SK-N-SH (cell line): ENCODE results near the gene NFX1. TPM values are rescaled to one million over a fixed set of nuclear protein-coding genes. Genes with fewer than 3 reads are reported as not detected.
A peak's percentile ranks its signal among the peaks of the same experiment; 100 is the strongest.

Experiments
- CTCF ChIA-PET: fragments of 300-600, 350-600 bp; formaldehyde crosslinking; extraction: SDS; loops from one replicate; lab custom pipeline; 2021; lab: Yijun Ruan, JAX
- POLR2A ChIA-PET: fragments of 350-600 bp; sonication (Branson Sonifier 250); formaldehyde crosslinking; extraction: SDS; loops from one replicate; lab custom pipeline; 2020; ENCODE audit warnings: antibody characterized with exemption, inconsistent platforms; lab: Yijun Ruan, JAX
- DNase-seq: peaks from one replicate; pipeline ENCODE4 v3.0.0; 2012
- H2AFZ ChIP-seq: fragments of 200-600 bp; sonication (generic); 2 replicates; pipeline ENCODE4 v1.8.1; 2016; ENCODE audit warnings: antibody characterized with exemption, mild to moderate bottlenecking, low read depth
- H3F3A ChIP-seq: fragments of 200-600 bp; sonication (generic); replicated peaks from 2 replicates; pipeline ENCODE3; 2016; ENCODE audit warnings: antibody characterized with exemption, mild to moderate bottlenecking; ENCODE audit not compliant: insufficient read depth
- H3K27ac ChIP-seq, 2 experiments: fragments of 200-500 bp in 1 of 2; fragments of 200-600 bp in 1 of 2; sonication (Bioruptor generic) in 1 of 2; sonication (generic), shearing (Covaris generic) in 1 of 2; 2 replicates each; pipeline versions ENCODE4 v1.5.1 to v1.6.1; 2014 to 2016; ENCODE audit warnings: low read depth in 2 of 2, inconsistent platforms in 1 of 2, low read length in 1 of 2, mild to moderate bottlenecking in 1 of 2, mixed read lengths in 1 of 2
- H3K27me3 ChIP-seq: fragments of 200-600 bp; sonication (generic), shearing (Covaris generic); 2 replicates; pipeline ENCODE4 v1.6.1; 2016; ENCODE audit warnings: mixed run types; ENCODE audit not compliant: insufficient read depth
- H3K36me3 ChIP-seq, 2 experiments: fragments of 200-500 bp in 1 of 2; fragments of 200-600 bp in 1 of 2; sonication (Bioruptor generic) in 1 of 2; sonication (generic) in 1 of 2; replicated peaks in 1 of 2; 2 replicates each; pipeline versions ENCODE3 to v1.5.1; 2014 to 2016; ENCODE audit warnings: low read length in 1 of 2, mild to moderate bottlenecking in 1 of 2; ENCODE audit not compliant: insufficient read depth in 2 of 2, control insufficient read depth in 1 of 2
- H3K4me1 ChIP-seq, 2 experiments: fragments of 200-500 bp in 1 of 2; fragments of 200-600 bp in 1 of 2; sonication (Bioruptor generic) in 1 of 2; sonication (generic), shearing (Covaris generic) in 1 of 2; 2 replicates each; pipeline versions ENCODE4 v1.5.1 to v1.6.1; 2014 to 2016; ENCODE audit warnings: low read depth in 1 of 2, low read length in 1 of 2, mixed run types in 1 of 2; ENCODE audit not compliant: insufficient read depth in 2 of 2, control insufficient read depth in 1 of 2
- H3K4me2 ChIP-seq: fragments of 200-600 bp; sonication (generic), shearing (Covaris generic); 2 replicates; pipeline ENCODE4 v1.6.1; 2017; ENCODE audit warnings: mixed run types
- H3K4me3 ChIP-seq, 2 experiments: fragments of 200-500 bp in 1 of 2; fragments of 200-600 bp in 1 of 2; sonication (Bioruptor generic) in 1 of 2; sonication (generic), shearing (Covaris generic) in 1 of 2; 2 replicates each; pipeline versions ENCODE4 v1.5.1 to v1.8.1; 2014 to 2016; ENCODE audit warnings: low read depth in 2 of 2, inconsistent platforms in 1 of 2, low read length in 1 of 2, mild to moderate bottlenecking in 1 of 2, mixed read lengths in 1 of 2, moderate library complexity in 1 of 2
- H3K79me2 ChIP-seq: fragments of 200-600 bp; sonication (generic); 2 replicates; pipeline ENCODE4 v1.8.1; 2017; ENCODE audit warnings: mild to moderate bottlenecking; ENCODE audit not compliant: insufficient read depth
- H3K9ac ChIP-seq: fragments of 200-600 bp; sonication (generic); 2 replicates; pipeline ENCODE4 v1.6.1; 2017; ENCODE audit warnings: mixed run types
- H3K9me2 ChIP-seq: fragments of 200-600 bp; sonication (generic); 2 replicates; pipeline ENCODE4 v1.6.1; 2017; ENCODE audit warnings: mixed run types
- H3K9me3 ChIP-seq: fragments of 200-600 bp; sonication (generic); 2 replicates; pipeline ENCODE4 v1.6.1; 2017; ENCODE audit warnings: mixed run types, mild to moderate bottlenecking, moderate library complexity
- H4K20me1 ChIP-seq: fragments of 200-600 bp; sonication (generic); 2 replicates; pipeline ENCODE4 v1.6.1; 2017; ENCODE audit warnings: mild to moderate bottlenecking, mixed run types; ENCODE audit not compliant: insufficient read depth
- ELF1 ChIP-seq: IDR thresholded peaks from 2 replicates; pipeline ENCODE4 v1.4.0; 2012
- EP300 ChIP-seq, 2 experiments: IDR thresholded peaks; 2 replicates each; pipeline versions ENCODE4 v1.4.0 to v1.6.1; 2012; ENCODE audit warnings: borderline replicate concordance in 1 of 2, low read depth in 1 of 2, low read length in 1 of 2
- EZH2phosphoT487 ChIP-seq: fragments of 200-600 bp; sonication (generic); IDR thresholded peaks from 2 replicates; pipeline ENCODE4 v1.6.1; 2017; ENCODE audit warnings: low read depth, mixed run types, mild to moderate bottlenecking, antibody characterized with exemption, moderate library complexity, borderline replicate concordance
- FOSL2 ChIP-seq: IDR thresholded peaks from 2 replicates; pipeline ENCODE4 v1.4.0; 2012; ENCODE audit warnings: low read depth, mild to moderate bottlenecking, moderate library complexity, borderline replicate concordance
- FOXJ3 ChIP-seq: sonication (generic); formaldehyde crosslinking; IDR thresholded peaks from 2 replicates; pipeline ENCODE4 v1.5.1; 2020; ENCODE audit warnings: mild to moderate bottlenecking, missing genetic modification reagents
- GATA2 ChIP-seq: sonication (generic); formaldehyde crosslinking; IDR thresholded peaks from 2 replicates; pipeline ENCODE4 v1.5.0; 2020; ENCODE audit warnings: mild to moderate bottlenecking, missing genetic modification reagents
- MAX ChIP-seq: IDR thresholded peaks from 2 replicates; pipeline ENCODE4 v1.4.0; 2012; ENCODE audit warnings: low read depth
- MXI1 ChIP-seq: IDR thresholded peaks from 2 replicates; pipeline ENCODE4 v1.6.1; 2012; ENCODE audit warnings: mild to moderate bottlenecking, low read depth, low read length, improper control_type of control experiment
- NRF1 ChIP-seq: IDR thresholded peaks from 2 replicates; pipeline ENCODE4 v1.6.1; 2012; ENCODE audit warnings: low read depth, mild to moderate bottlenecking, low read length
- PBX3 ChIP-seq: IDR thresholded peaks from 2 replicates; pipeline ENCODE4; 2012
- RAD21 ChIP-seq: IDR thresholded peaks from 2 replicates; pipeline ENCODE4 v1.6.1; 2012; ENCODE audit warnings: mild to moderate bottlenecking, low read length
- SIN3A ChIP-seq: IDR thresholded peaks from 2 replicates; pipeline ENCODE4 v1.6.1; 2012; ENCODE audit warnings: low read depth, mild to moderate bottlenecking, low read length, moderate library complexity, borderline replicate concordance
- YY1 ChIP-seq: IDR thresholded peaks from 2 replicates; pipeline ENCODE4 v1.4.0; 2012; ENCODE audit warnings: low read depth, mild to moderate bottlenecking
- WGBS: methylation state at CpG from one replicate; pipeline ENCODE4 v1.1.6; 2017; ENCODE audit warnings: low lambda C conversion rate; 5-methylcytosine and 5-hydroxymethylcytosine counted together
- polyA plus RNA-seq, 3 experiments: library from polyadenylated mRNA; depleted of rRNA; stranded (reverse); fragments of >200 nt; gene quantifications; 2 replicates each; pipeline ENCODE4 v1.2.3, GENCODE V29; 2012
- TF ChIP-seq, protein P1 (sequence below): fragments of 150-350 bp; IDR thresholded peaks from 2 replicates; pipeline ENCODE4 v1.6.1; 2016; ENCODE audit warnings: mild to moderate bottlenecking, low read depth, low read length
- TF ChIP-seq, protein P2 (sequence below): IDR thresholded peaks from 2 replicates; pipeline ENCODE4 v1.6.1; 2012; ENCODE audit warnings: mild to moderate bottlenecking, low read depth, low read length, moderate library complexity

NFX1 gene
- polyA plus RNA-seq, 1 of the 3 experiments (the other 2 are of a cell fraction) = 19.6 TPM

- peak overlapping the region; percentile 94 to 98 for H3K27ac ChIP-seq
- POLR2A ChIA-PET = interaction anchor here (0.8 to 2.1 kb wide), 4 partner anchors 15 to 739 kb away, joined by 3 to 10 read pairs (median 4); partner anchors contain the start of genes BAG1 and CHMP5
- CTCF ChIA-PET = interaction anchor here (1.2 kb wide), 1 partner anchor 164 kb away, joined by 3 read pairs; no protein-coding TSS in a partner anchor
- no peaks in the 10 kb centered on the region for H3K9me2 ChIP-seq
- no peaks in the 10 kb centered on the region for H4K20me1 ChIP-seq
- 33% methylated on average over 11 of the region's 12 CpGs for WGBS
- H3F3A ChIP-seq = peaks cover 22% of the 10 kb centered on the region
- H2AFZ ChIP-seq = no peak overlapping the region
- peaks cover 41% of the 10 kb centered on the region for H3K79me2 ChIP-seq
- no peaks in the 10 kb centered on the region for H3K9me3 ChIP-seq
- peaks cover 24 to 38% of the 10 kb centered on the region in 2 experiments for H3K36me3 ChIP-seq
- TF ChIP-seq MXI1 (no peak), GATA2 (CRISPR knock-in tag) (no peak)
- peak overlapping the region; percentile 80 to 83 for H3K4me3 ChIP-seq
- H3K4me2 ChIP-seq = peak overlapping the region; percentile 60
- H3K27me3 ChIP-seq = no peaks in the 10 kb centered on the region
- H3K4me1 ChIP-seq = peaks cover 0 to 11% of the 10 kb centered on the region in 2 experiments; a peak in 2 of 4 replicates
- peak overlapping the region; percentile 84 for H3K9ac ChIP-seq
- peak; percentile 38 for DNase-seq
These were observed 820 bp upstream of the NFX1 start for GRCh38 chr9:33289496-33289895.

DNA sequence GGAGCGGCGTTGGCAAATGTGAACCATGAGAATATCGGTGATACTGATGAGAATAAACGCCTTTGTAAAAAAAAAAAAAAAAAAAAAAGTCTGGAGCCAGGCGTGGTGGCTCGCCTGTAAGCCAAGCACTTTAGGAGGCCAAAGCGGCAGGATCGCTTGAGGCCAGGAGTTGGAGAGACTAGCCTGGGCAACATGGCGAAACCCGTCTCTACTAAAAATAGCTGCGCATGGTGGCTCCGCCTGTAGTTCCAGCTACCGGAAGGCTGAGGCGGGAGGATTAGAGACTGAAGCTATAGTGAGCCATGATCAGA lies 425 bp upstream of the NFX1 start:
- Histone ChIP-seq H3K4me1 (peaks cover 0 to 11% of the 10 kb centered on the region in 2 experiments; a peak in 2 of 4 replicates), H3K27ac (peak overlapping the region; percentile 94 to 98), H3K4me2 (peak overlapping the region; percentile 60), H2AFZ (peak overlapping the region; percentile 67), H3K36me3 (peaks cover 28 to 42% of the 10 kb centered on the region in 2 experiments), H3F3A (peaks cover 22% of the 10 kb centered on the region), H3K9me3 (no peaks in the 10 kb centered on the region), H3K27me3 (no peaks in the 10 kb centered on the region), H3K9me2 (no peaks in the 10 kb centered on the region), H3K9ac (peak overlapping the region; percentile 84), H3K4me3 (peak overlapping the region; percentile 80 to 83), H3K79me2 (peaks cover 45% of the 10 kb centered on the region), H4K20me1 (no peaks in the 10 kb centered on the region)
- no peak for DNase-seq
- ChIA-PET POLR2A (interaction anchor here (0.8 to 2.1 kb wide), 4 partner anchors 15 to 739 kb away, joined by 3 to 10 read pairs (median 4); partner anchors contain the start of genes BAG1 and CHMP5), CTCF (interaction anchor here (1.2 to 1.6 kb wide), 2 partner anchors 64 to 163 kb away, joined by 3 to 6 read pairs; no protein-coding TSS in a partner anchor)
- peak; percentile 83 for TF ChIP-seq YY1
- TF ChIP-seq FOSL2 = no peak
- WGBS = 1% methylated on average over 14 of the region's 14 CpGs

DNA sequence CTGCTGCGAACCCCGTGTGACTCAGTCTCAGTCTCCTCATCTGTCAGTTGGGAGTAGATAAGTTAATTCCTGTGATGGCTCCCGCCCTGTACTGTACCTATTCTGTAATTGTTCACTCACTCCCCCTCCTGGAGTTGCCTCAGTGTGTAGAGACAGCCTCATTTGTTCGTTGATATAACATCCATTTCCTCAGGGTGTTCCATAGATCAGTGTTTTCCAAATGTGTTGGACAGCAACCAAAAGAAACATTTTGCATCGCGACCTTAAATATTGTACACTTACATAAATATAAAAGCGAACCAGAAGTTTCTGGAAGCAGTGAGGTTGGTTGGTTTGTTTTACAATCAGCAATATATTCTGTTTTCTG lies 698 bp downstream of the NFX1 start:
- ChIA-PET POLR2A (interaction anchor here (2.1 kb wide), 1 partner anchor 27 kb away, joined by 10 read pairs; the partner anchor contains the start of genes BAG1 and CHMP5), CTCF (interaction anchor here (1.2 to 1.6 kb wide), 2 partner anchors 65 to 162 kb away, joined by 3 to 6 read pairs; no protein-coding TSS in a partner anchor)
- H3K4me3 ChIP-seq = peak overlapping the region; percentile 80 to 83
- peak overlapping the region; percentile 84 for H3K9ac ChIP-seq
- H4K20me1 ChIP-seq = no peaks in the 10 kb centered on the region
- peaks cover 38 to 48% of the 10 kb centered on the region in 2 experiments for H3K36me3 ChIP-seq
- H3K27ac ChIP-seq = peak overlapping the region; percentile 94 to 98
- peaks cover 22% of the 10 kb centered on the region for H3F3A ChIP-seq
- peaks cover 0 to 11% of the 10 kb centered on the region in 2 experiments; a peak in 2 of 4 replicates for H3K4me1 ChIP-seq
- H3K9me2 ChIP-seq = no peaks in the 10 kb centered on the region
- H3K27me3 ChIP-seq = no peaks in the 10 kb centered on the region
- peak overlapping the region; percentile 79 for H3K4me2 ChIP-seq
- no peak overlapping the region for H2AFZ ChIP-seq
- H3K9me3 ChIP-seq = no peaks in the 10 kb centered on the region
- 3% methylated on average over 5 of the region's 7 CpGs for WGBS
- peaks cover 56% of the 10 kb centered on the region for H3K79me2 ChIP-seq
- DNase-seq = no peak
- TF ChIP-seq EP300 (IDR thresholded peaks at IDR 0.05; ENCODE audit: borderline replicate concordance in 1 of 2, low read depth in 1 of 2, low read length in 1 of 2) = no peak
- TF ChIP-seq, protein P1, sequence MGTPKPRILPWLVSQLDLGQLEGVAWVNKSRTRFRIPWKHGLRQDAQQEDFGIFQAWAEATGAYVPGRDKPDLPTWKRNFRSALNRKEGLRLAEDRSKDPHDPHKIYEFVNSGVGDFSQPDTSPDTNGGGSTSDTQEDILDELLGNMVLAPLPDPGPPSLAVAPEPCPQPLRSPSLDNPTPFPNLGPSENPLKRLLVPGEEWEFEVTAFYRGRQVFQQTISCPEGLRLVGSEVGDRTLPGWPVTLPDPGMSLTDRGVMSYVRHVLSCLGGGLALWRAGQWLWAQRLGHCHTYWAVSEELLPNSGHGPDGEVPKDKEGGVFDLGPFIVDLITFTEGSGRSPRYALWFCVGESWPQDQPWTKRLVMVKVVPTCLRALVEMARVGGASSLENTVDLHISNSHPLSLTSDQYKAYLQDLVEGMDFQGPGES = no peak
- TF ChIP-seq RAD21 = no peak
- no peak for TF ChIP-seq FOXJ3
- no peak for TF ChIP-seq SIN3A
- no peak for TF ChIP-seq PBX3
- TF ChIP-seq MAX = no peak
- TF ChIP-seq EZH2phosphoT487 = no peak
- no peak for TF ChIP-seq ELF1
- TF ChIP-seq FOSL2 = no peak
- TF ChIP-seq NRF1 = no peak
- TF ChIP-seq, protein P2, sequence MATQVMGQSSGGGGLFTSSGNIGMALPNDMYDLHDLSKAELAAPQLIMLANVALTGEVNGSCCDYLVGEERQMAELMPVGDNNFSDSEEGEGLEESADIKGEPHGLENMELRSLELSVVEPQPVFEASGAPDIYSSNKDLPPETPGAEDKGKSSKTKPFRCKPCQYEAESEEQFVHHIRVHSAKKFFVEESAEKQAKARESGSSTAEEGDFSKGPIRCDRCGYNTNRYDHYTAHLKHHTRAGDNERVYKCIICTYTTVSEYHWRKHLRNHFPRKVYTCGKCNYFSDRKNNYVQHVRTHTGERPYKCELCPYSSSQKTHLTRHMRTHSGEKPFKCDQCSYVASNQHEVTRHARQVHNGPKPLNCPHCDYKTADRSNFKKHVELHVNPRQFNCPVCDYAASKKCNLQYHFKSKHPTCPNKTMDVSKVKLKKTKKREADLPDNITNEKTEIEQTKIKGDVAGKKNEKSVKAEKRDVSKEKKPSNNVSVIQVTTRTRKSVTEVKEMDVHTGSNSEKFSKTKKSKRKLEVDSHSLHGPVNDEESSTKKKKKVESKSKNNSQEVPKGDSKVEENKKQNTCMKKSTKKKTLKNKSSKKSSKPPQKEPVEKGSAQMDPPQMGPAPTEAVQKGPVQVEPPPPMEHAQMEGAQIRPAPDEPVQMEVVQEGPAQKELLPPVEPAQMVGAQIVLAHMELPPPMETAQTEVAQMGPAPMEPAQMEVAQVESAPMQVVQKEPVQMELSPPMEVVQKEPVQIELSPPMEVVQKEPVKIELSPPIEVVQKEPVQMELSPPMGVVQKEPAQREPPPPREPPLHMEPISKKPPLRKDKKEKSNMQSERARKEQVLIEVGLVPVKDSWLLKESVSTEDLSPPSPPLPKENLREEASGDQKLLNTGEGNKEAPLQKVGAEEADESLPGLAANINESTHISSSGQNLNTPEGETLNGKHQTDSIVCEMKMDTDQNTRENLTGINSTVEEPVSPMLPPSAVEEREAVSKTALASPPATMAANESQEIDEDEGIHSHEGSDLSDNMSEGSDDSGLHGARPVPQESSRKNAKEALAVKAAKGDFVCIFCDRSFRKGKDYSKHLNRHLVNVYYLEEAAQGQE = no peak
